NCI-H1694 (cell line): ENCODE measurements around the gene ZC3H12C.

Experiments
- DNase-seq: peaks from one replicate; lab custom pipeline; 2025; lab: John Stamatoyannopoulos, UW

ZC3H12C gene

DNA sequence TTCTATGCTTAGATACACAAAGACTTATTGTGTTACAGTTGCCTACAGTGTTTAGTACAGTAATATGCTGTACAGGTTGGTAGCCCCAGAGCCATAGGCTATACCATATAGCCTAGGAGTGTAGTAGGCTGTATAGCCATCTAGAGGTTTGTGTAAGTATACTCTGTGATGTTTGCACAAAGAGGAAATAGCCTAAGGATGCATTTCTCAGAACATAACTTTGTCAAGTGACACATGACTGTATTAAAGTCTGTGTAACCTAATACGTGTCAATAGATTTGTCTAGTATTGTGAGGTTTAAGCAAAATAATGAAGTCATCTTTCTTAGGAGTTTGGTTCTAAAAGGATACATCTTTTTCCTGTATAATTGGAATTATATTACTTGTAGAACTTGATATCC lies 5.5 kb downstream of the ZC3H12C start:
- DNase-seq: no peak

DNA sequence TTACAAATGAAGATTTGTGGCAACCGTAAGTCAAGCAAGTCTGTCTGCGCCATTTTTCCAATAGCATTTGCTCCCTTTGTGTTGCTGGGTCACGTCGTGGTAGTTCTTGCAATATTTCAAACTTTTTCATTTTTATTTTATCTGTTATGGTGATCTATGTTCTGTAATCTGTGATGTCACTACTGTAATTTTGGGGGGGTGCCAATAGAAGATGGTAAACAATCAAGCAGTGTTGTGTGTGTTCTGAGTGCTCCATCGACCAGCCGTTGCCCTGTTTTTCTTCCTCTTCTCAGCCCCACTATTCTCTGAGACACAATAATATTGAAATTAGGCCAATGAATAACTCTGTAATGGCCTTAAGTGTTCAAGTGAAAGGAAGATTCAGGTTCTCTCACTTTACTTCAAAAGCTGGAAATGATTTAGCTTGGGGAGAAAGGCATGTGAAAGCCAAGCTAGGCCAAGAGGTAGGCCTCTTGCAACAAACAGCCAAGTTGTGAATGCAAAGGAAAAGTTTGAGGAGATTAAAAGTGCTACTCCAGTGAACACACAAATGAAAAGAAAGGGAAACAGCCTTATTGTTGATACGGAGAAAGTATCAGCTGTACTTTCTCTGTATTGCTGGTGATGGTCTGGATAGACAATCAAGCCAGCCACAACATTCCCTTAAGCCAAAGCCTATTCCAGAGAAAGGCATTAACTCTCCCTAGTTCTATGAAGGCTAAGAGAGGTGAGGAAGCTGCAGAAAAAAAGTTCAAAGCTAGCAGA lies 7.5 kb downstream of the ZC3H12C start:
- no peak for DNase-seq

- no peak for DNase-seq
Observed at GRCh38 chr11:110106713-110107274, 13.6 kb downstream of the ZC3H12C start.

- DNase-seq: no peak
Observed at GRCh38 chr11:110110854-110111253, 17.7 kb downstream of the ZC3H12C start.

DNA sequence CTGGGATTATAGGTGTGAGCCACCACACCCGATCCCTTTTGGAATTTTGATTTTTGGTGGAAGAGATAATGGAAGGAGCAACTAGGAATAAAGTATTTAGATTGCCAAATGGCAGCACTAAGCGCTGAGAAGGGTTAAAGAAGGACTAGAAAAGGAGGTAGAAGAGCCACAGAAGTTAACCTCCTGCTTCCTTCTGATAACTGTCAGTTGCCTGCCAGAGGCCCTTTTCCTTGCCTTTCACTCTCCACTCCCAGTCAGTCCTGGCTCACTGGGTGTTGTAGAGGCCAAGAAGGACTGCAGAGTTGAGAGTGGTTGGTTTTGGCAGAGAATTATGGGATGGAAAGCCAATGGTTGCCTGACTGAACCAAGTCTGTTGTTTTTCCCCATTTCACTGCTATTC lies 19.3 kb downstream of the ZC3H12C start:
- no peak for DNase-seq

DNA sequence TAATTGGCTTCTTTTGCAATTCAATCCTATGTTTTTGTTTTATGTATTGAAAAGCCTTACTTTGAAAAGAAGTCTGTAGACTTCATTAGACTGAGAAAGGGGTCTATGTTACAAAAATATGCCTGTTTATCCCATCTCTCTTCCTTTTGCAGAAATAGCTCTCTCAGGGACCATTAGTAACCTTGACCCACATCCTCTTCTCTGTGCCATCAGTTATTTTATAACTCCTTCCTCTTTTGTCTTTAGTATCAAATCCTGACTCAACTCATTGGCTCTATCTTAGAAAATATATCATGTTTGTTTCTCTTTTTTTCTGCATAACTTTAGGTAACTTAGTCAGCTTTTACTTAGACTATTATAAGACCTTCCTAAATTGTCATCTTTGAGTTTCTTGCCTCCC lies 20.3 kb downstream of the ZC3H12C start:
- no peak for DNase-seq

DNA sequence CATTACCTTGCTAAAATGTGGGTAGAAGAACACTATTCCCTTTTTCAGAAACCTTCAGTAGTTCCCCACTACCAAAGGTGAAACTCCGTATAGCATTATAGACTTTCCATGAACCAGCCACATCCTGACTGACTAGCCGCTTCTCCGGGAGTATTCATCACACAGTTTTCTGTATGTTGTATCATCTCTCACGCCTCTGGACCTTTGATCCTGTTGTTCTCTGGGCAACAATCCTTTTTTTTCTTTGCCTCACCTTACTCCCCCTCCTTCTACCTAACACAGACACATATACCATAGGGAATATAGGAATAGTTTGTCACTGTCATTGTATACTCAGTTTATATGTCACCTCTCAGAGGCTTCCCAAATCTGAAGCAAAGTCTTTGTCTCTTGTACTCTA lies 20.8 kb downstream of the ZC3H12C start:
- DNase-seq: no peak

DNA sequence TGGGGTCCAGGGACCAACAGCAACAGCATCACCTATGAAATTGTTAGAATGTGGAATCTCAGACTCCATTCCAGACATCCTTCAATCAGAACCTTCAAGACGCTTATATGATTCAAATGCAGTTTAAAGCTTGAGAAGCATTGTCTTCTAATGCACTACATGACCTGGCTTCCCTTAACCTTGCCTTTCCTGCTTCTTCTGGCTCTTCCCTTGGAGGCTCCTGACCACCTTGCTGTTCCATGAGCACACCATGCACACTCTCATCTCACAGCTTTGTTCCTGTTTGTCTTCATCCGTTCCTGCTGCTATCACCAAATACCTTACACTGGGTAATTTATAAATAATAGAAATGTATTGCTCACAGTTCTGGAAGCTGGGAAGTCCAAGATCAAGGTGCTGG lies 26.1 kb downstream of the ZC3H12C start:
- no peak for DNase-seq

GRCh38 chr11:110121204-110121603 lies 28.0 kb downstream of the ZC3H12C start:
- no peak for DNase-seq

GRCh38 chr11:110123003-110123402 lies 29.8 kb downstream of the ZC3H12C start:
- no peak for DNase-seq

DNA sequence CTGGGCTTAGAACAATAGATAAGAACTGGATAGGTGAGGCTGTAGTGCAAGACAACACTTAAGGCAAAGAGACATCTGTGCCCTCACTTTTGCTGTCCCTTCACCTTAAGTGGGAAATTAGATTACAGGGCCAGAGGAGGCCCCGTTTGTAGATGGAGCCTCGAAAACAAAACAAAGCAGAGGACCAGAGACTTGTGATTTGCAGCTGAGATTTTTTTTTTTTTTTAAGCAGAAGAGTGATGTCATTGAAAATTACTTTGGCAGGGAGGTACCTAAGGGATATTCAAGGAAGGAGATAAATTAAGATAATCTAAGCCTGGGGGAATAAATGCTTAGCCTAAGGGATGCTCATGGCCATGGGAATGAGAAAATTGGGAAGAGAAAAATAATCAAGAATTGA lies 31.4 kb downstream of the ZC3H12C start:
- no peak for DNase-seq

DNA sequence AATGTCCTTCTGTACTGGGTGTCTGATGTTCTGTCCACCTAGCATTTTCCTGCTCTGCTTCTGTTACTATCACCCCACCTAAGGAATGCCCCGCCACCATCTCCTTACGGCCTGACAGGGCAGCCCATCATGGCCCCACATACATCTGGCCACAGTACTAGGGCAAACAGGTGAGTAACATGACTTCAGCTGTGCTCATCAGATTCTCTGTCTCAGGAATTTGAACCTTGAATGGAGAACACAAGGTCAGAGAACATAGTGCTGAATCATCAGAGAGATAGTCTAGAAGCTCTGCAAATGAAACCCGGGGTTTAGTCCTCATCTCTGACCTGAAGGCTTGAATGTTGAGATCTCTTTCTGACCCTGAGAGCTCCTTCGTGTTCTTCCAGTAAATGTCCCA lies 32.4 kb downstream of the ZC3H12C start:
- DNase-seq: no peak

GRCh38 chr11:110126936-110127335 lies 33.7 kb downstream of the ZC3H12C start:
- DNase-seq: no peak

DNA sequence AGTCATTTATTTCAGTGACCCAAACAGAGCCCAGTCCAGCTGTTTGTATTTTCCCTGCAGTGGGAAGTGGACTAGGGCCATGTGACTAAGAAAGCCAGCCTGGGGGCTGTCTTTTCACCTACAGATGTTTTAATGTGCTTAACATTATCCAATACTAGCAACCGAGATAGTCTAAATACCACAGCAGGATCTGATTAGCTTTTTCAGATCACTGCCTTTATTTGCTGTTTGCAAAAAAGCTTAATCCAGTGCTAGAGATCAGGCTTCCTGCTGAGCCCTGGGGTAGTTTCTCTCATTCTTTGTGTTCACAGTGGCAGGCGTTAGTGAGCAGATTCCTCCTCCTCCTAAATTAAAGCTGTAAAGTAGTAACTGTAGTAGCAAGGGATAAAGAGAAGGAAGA lies 35.0 kb downstream of the ZC3H12C start:
- DNase-seq: no peak

DNA sequence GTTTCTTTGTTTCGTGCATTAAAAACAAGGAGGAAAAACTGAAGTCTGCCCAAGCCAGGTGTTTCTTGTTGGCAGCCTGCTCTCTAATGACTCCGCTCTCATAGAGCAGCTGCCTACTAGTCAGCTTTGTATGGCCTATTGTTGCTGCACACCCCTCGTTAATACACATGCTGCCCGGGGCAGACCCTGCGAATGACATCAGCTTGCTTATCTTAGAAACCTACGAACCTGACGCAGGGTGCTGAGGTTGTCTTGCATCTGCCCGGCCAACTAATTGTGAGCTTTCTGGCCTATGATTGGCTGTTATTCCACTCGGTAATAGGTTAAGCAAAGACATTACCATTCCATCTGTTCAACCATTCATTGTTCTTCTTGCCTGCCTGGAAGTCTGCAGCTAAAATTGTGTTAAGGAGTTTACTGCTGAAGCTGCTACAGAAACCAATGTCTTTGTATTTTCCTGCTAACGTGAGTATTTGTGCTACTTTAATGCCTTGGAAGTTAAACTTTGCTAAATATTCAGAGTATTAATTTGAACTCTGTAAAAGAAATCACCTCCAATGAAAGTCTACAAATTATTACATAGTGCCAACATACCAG lies 37.5 kb downstream of the ZC3H12C start:
- DNase-seq: peak; percentile 48

DNA sequence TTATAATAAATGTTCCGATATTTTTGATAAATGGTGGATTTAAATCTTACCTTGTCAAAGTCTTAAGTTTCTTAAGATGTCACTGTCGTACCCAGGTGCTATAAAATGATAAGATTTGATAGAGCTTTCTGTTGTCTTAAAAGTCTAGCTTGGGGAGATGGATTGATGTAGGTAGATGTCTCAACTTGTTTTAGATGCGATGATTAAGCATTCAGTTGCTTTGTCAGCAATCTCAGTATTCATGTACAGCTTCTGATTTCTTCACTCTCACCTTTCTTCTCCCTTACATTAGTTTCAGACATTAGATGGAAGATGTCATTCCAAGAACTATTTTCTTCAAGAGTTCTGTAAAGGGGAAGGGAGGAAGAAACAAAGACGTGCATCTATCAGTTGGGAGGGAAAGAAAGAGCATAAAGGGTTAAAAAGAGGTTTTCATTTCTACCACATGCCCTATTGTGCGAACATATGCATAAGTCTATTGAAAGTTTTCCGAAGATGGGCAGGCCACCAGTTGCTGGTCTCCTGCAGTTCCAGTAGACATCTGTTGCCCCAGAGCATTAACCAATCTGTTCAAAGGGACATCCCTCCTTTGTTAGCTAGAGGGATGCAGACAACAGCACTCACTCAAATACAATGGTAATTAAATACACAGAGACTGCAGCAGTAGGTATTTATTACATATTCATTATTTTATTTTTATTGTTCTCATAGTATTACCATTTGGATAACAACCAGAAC lies 38.4 kb downstream of the ZC3H12C start:
- peak; percentile 3 for DNase-seq

- DNase-seq: no peak
Observed at GRCh38 chr11:110133160-110133559, 40.0 kb downstream of the ZC3H12C start.

DNA sequence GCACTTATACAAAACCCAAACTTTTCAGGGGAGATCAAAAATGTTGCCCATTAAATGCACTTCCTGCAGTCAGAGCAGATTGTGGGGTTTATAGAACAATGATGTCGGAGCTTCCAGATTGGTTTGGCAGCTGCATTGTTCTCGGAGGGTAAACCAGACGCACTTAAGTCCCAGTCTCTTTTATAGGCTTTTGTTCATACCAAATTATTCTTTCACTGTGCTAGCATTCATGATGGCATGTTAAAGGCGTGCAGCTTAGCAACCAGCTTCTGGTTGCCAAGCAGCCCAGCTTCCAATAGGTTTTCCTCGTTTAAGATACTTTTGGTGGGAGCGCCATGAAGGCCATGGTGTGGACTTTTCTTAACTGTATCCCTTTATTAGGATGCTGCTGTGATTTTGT lies 40.9 kb downstream of the ZC3H12C start:
- no peak for DNase-seq

DNA sequence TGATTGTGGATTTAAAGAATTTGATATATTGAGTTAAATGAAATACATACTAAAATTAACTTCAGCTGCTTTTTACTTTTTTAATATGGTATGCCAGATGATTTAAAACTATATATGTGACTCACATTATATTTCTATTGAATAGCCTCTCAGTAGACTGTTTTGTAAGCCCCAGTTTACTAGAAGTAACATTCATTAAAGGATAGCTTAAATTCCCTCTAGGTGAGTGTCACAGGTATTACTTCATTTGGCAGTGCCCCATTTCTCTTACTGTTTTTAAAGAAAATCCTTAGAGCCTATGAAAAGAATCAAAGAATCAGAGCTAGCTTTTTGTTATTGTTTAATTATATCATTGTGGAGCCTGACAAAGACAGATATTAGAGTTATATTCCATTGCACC lies 48.6 kb downstream of the ZC3H12C start:
- no peak for DNase-seq

DNA sequence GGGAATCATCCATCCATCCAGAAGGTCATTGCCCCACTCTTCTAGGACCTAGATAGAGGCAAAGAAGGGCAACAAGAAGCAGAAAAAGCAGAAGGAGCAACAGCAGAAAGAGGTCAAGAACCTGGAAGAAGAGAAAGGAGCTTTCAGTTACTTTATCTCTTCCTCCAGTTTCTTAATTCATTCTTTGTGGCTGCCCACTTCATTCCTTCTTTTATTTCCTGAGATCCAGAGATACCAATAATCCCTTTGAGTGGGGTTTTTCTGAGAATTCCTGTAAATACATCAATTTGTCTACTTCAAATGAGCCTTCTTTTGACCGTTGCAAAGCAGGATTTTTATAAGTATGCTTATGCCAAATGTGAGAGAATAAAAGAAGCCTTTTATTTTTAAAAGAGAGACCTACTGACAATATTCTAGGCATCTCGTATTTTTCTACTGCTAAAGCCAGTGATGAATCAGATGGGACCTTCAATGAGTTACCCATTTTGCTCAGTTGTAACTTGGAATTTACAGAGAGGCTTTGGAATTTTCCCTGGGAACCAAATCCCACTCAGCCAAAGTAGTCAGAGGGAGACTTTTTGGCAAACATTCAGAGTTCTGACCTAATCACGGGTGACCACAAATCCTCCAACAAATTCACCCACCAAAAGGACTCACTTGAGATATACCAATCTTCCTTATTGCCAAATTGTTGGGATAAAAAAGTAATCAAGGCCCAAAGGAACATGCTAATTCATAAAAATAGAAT lies 54.9 kb downstream of the ZC3H12C start:
- DNase-seq: no peak

DNA sequence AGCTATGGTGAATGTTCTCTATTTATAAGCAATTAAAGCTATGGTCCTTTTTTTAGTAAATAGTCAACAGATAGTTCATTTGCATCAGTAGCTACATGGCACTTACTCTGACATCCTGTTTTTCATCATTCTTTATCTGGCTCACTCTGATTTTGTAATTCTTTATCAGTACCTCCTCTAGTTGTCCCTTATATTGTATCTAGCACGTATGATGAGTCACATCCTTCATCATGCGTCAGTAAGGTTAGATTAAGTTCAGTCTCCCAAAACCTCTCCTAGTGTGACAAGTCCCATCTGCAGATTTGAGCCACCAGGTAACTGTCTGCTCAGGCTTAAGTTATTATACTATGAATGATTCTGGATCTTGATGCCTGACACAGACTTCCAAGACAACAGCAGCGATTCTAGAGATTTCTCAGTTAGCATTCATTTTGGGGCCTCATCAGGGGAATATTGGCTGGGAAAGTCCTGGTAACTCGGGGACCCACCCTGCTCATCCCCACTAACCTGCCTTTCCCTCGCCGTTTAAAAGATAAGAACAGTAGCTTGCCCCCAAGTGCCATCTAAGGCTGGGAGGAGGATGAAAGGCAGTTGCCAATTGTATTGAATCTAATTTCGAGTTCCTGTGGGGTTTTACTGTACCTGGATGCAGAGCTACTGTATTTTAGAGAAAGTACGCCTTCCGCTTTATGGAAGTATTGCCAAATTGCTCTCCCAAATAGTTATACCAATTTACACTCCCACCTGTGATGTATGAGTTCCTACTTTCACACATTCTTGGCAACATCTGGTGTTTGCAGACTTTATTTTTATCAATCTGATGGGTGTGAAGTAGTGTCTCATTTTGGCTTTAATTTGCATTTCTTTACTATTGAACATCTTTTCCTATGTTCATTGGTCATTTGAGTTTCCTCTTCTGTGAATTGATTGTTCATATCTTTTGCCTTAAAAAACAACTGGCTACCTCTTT lies 55.9 kb downstream of the ZC3H12C start:
- DNase-seq: no peak
